Activated CD4-positive, alpha-beta T cell treated with anti-CD3 and anti-CD28 coated beads, Interleukin-2, amount 50 U/mL, for 48 hours (primary cell): ENCODE data around the gene AQP5.

Source experiments
- DNase-seq, 2 experiments: peaks; one replicate each; pipeline ENCODE4 v3.0.0-alpha.2; 2020

AQP5 gene

DNA sequence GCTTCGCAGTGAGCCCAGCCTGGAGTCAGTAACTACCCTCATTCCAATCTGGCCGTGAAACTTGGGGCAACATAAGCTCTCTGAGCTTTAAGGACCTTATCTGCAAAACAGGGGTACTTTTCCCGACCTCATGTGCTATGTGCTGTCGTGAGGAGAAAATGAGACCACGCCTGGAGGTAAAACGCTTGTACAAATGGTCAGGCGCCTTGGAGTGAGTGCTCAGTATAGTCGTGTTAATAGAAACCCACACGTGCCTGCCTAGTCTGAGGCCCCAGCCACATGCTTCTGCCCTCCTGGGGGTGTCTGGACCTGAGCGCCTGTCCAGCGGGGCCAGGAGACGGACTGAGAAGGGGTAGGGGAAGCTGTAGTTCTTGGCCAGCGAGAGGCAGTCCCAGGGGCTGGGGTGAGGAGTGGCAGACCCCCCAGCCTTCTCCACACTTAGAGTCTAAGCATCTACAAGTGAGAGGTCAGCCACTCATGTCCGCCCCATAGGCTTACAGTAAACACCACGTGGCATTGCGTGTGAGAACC lies 4.9 kb downstream of the AQP5 start:
- DNase-seq = no peak

DNA sequence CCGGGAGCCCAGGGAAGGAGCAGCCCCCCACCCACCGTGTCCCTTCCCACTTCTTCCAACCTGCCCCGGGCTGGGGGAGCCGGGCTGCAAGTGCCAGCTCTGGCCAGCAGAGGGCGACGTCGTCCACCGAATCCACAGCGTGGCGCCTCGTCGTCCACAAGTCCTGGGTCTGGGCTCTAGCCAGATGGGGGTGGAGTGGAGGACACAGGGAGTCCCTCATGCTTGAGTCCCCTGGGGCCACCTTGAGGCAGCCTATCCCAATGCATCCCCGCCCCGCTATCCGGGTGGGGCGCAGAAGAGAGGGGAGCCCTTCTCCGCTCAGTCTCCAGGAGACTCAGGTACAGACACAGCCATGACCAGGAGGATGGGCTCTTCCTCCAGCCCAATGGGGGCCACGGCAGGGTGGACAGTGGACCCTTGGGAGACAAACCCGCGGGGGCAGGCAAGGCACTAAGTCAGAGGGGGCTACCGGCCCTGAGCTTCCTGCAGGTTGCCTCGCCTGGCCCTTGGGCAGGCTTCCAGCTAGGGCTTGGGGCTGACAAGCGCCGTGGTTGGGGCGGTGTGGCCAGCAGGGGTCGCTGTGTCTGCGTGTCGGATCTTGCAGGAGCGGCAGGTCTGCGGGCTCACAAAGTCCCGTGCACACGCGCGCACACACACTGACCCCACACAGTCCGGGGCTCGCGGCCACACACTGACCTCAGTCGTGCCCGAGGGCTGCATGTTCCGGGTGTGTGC lies 5.5 kb downstream of the AQP5 start:
- DNase-seq = peak; percentile 98

DNA sequence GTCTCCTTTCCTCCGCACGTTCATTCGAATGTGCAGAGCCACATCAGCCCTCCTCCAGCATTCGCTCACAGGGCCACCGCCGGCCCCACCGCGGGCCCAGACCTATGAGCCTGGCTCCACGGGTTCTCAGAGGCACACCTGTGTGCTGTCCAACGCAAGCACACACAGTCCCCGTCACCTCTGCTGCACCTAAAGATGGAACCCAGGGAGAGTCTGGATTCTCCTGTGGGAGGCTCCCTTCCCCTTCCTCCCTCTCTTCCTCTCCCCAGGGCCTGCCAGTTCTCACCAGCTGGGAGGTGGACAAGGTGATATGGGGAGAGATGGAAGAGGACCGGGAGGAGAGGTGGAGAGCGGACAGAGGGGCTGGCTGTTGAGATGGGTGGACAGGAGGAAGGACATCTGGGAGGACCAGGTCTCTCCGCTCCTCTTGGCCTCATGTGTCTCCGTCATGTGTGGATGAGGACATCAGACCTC lies 6.1 kb downstream of the AQP5 start:
- DNase-seq = peak in 1 of 2 experiments; percentile 14

DNA sequence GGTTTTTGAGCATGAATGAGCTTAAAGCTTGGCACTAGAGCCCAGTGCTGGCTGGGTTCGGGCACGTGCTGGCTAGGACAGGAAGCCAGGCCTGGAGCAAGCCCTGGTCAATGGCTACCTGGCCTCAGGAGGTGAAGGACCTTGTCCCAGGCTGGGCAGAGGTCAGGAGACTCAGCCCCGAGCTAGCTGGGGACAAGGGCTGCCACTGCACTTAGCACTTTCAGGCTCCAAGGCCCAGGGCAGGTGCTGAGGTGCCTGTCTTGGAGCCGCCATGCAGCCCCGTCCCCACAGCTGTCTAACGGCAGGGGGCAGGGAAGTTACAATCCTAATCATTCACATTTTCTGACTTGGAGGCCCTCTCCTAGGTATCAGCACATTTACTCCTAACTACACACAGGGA lies 6.8 kb downstream of the AQP5 start:
- no peak for DNase-seq

DNA sequence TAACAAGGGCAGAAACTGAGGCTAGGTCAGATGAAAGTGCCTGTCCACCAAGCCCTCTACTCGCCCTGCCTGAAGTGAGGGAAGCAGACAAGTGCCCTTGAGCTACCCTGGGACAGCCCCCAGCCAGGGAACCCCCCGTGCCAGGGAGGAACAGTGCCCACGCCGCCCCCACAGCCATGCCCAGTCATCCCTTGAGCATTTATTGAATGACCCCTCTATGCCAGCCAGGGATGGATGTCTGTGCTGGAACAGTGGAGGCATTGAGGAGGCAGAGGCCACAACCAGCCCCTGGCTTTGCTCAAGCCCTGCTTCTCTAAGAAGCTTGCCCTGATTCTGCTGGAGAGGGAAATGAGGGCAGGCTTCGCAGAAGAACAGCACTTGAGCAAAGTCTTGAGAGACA lies 7.4 kb downstream of the AQP5 start:
- DNase-seq = no peak

DNA sequence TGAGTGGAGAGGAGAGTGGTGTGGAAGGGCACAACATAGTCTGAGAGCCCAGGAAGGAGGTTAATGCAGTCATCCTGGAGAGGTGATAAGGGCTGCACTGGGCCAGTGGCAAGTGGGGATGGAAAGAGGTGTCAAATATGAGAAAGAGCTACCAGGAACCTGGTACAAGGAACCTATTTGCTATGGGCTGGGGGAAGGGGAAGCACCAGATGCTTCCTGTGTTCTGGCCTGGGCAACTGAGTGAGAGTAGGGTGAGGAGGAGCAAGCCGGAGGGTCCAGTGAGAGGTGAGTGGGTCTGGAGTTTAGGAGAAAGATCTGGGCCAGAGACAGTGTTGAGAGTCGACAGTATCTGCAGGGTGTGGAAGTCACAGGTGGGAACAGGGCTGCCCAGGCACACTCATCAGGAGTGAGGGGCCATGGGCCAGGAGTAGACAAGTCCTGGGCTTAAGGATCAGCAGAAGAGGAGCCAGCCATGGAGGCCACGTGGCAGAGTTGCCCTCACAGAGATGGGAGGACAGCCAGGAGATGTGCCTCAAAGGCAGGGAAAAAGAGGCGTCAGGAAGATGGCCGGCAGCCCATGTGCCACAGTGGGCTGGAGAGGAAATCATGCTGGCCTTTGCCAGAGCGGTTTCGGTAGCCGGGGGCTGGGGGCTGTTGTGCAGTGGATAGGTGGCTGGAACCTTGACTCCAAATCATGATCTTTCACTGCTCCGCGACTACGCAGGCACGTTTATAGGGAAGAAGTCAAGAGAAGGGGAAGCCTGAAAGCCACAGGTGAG lies 8.2 kb downstream of the AQP5 start:
- DNase-seq = no peak

DNA sequence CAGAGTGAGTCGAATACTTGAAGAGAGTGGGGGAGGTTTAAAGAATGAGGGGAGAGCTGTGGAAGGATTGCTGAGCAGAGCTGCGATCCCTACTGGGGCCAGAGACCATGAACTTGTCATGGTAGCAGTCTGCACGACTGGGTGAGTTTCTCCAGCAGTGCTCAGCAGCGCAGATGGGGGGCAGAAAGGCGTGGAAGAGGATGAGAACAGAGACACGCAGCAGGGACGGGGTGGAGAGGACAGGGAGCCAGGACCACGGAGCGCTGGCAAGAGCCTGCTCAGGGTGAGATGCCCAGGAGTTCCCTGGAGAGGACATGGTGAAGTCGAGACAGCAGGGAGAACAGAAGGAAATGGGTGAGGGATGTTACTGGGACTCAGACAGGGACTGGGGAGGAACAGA lies 9.0 kb downstream of the AQP5 start:
- DNase-seq = no peak

DNA sequence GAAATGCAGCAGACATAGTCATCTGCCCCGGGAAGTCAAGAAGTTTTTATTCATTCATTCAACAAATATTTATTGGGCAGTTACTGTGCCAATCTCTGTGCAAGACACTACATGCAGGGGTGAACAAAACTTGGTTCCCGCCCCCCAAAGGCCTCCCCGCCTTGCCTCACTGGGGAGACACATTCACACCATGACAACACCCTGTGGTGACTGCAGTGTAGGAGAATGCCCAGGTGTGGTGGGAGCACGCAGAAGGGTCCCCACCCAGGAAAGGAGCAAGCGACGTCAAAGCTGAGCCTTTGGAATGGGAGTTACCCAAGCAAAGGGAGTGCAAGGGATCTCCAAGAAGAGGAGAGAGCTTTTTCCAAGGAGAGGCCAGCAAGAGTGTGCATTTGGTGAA lies 9.5 kb downstream of the AQP5 start:
- no peak for DNase-seq

DNA sequence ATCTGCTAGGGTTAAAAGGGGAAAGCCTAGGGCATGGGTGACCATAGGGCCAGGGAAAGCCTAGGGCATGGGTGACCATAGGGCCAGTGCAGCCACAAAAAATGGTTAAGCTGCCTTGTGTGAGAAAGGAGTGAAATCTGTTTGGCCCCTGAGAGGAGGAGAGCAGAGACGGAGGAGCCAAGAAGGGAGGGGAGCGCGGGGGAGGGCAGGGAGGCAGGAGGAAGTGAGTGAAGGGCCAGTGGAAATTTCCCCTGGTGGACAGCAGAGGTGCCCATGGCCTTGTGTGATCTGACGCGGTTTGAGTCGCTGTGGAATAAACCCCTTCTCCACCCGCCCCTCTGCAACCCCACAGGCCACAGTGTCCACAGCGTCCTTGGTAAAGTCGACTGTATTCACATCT lies 10.5 kb downstream of the AQP5 start:
- DNase-seq = no peak

DNA sequence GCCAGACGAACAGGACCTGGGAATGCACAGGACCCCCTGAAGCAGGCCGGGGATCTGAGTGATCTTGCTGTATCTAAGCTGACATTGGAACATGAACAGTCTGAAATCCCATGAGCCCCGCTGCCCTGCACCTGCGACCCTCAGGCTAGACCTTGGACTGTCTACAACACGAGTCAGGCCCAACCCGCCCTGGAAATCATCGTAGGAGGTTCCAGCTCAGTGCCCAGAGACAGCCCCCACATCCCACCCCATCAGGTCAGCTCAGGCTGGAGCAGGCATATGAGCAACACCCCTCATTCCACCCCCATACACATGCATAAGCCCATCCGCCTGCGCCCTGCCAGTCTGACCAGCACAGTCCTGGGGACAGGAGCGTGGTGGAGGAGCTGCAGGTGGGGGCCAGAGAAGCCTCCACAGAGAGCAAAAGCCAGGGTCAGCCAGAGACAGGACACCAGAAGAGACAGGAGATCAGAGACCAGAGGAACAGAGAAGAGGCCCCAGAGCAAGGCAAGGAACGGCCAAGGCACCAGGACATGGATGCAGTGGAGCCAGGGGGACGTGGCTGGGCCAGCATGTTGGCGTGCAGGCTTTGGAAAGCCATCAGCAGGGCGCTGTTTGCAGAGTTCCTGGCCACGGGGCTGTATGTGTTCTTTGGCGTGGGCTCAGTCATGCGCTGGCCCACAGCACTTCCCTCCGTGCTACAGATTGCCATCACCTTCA lies 11.1 kb downstream of the AQP5 start, which contains the start of gene AQP6:
TSS of gene AQP6 (plus strand) at position 307 of the 720 bp plus-strand sequence. CDS start at position 534, 227 bp downstream.
- no peak for DNase-seq

DNA sequence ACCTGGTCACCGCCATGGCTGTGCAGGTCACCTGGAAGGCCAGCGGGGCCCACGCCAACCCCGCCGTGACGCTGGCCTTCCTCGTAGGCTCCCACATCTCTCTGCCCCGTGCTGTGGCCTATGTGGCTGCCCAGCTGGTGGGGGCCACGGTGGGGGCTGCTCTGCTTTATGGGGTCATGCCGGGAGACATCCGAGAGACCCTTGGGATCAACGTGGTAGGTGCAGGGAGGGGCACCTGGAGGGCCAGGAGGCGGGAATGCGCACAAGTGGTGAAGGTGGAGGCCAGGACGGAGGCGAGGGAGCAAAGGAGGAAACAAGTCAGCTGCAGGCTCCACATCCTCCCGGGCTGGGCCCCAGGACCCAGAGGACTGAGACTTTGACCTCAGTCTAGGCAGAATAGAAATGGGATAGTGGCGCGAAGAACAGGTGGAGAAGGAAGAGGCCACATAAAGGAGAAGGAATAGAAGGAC lies 11.7 kb downstream of the AQP5 start:
- no peak for DNase-seq

DNA sequence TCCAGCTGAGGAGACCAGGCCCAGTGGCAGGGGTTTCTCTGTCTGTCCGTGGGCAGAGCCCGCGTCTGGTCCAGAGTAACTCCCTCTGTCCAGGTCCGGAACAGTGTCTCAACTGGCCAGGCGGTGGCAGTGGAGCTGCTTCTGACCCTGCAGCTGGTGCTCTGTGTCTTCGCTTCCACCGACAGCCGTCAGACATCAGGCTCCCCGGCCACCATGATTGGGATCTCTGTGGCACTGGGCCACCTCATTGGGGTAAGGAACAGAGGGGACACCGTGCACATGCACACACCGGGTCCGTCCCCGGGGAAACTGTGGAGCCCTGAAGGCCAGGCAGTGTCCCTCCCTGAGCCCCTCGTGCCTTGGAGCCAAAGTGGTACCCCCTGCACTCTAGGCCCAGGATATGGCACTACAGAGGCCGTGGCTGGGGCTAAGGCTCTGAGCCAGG lies 12.6 kb downstream of the AQP5 start:
- no peak for DNase-seq

DNA sequence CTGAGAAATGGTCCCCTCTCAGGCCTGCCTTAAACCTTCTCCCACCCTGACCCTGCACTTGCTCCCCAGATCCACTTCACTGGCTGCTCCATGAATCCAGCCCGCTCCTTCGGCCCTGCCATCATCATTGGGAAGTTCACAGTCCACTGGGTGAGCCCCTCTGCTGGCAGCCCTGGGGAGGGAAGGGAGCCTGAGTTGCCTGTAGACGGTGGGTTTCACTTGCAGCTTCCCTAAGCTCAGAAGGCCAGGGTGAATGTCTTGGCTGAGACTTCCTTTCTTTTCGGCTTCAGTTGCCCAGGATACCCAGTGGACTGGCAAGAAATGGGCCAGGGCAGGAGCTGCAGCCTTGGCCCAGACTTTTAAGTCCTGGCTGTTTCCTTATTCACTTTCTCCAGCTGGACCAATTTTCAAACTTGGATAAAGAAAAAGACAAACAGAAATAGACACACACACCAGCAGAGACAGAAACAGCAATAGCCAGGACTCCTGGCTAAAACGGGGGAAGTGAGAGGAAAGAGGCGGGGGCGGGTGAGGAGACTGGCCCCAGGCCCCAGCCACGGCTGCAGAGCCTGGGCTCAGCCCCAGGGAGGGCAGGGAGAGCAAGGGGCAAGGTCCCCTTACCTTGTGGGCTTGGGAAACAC lies 13.1 kb downstream of the AQP5 start:
- no peak for DNase-seq

DNA sequence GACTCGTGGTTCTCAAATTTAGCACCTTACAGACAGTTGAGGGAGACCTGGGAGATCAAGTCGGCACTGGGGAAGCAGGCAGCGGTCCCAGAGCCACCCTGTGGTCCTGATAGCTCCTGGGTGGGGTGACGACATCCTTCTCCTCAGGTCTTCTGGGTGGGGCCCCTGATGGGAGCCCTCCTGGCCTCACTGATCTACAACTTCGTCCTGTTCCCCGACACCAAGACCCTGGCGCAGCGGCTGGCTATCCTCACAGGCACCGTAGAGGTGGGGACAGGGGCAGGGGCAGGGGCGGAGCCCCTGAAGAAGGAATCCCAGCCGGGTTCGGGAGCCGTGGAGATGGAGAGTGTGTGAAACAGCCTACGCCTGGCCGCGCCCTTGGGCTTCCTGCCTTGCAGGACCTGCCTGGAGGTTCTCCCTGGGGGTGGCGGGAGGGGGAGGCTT lies 13.7 kb downstream of the AQP5 start:
- no peak for DNase-seq

DNA sequence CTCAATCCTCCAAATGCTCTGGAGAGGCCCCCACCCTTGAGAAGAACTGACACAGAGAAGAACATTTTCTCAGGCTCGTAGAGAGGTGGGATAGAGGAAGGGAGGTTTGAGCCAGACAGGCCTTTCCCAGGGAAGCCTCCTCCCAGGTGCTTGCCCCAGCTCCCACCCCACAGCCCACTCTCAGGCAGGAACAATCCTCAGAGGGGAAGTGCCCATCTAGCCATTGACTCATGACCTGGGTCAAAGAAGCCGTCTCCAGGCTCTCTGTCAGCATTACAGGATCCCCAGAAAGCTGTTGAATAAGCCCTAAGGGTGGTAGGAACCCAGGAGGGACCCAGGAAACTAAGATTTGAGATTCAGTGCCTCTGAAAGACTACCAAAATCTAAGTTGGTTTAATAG lies 14.9 kb downstream of the AQP5 start:
- DNase-seq = no peak

DNA sequence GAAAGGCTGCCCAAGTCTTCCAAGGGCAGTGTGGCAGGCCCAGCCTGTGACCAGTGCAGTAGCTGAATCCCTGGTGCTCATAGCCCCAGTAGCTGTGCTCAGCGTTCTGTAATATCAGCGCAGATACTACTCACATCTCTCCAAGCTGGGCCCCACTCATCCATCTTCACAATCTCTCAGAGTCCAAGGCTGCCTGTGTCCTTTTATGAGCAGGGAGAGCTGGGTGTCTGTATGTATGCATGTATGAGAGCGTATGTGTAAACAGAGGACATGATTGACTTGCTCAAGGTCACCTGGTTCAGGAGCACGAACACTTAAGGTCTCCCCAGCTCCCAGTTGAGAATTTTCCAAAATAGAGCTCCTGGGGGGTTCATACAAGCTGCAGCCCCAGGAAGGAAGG lies 16.5 kb downstream of the AQP5 start:
- DNase-seq = no peak

DNA sequence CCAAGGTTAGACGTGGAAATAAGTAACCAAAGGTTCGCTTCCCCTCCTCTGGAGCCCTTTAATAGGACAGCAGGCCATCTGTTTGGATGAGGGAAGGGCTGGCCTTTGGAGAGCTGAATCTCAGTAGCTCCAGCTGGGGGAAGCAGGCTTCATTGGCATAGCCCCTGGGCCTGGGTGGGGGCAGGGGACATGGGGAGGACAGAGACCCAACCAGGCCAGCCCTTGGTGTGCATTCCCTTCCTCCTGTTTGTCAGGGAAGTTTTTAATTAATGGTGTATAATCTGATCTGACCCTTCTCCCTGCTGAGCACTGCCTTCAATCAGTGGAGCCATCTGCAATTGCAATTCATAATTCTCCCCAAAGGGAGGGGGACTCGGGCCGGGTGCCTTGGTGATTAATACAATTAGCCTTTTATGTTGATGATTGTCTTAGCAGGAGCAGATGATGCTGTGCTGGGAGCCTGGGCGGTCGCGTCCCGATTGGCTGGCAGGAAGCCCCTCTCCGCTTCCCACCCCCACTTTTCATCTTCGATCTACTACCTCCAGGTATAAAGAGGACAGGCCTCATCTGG lies 17.4 kb downstream of the AQP5 start:
- DNase-seq = no peak

DNA sequence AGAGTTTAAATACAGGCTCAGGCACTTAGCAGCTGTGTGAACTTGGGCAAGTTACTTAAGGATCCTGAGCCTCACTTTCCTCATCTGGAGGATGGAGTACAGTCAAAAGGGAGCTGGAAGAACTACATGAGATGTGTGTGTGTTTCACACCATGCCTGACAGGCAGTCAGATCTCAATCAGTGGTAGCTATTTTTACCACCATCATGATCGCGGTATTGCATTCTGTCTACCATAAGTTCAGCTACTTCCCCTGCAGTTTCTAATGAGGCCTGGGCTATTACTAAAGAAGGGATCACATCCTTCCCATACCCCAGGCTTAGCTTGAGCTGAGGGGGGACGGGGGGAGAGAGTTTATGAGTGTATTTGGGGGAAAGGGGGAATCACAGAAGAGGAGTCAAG lies 18.1 kb downstream of the AQP5 start:
- no peak for DNase-seq

DNA sequence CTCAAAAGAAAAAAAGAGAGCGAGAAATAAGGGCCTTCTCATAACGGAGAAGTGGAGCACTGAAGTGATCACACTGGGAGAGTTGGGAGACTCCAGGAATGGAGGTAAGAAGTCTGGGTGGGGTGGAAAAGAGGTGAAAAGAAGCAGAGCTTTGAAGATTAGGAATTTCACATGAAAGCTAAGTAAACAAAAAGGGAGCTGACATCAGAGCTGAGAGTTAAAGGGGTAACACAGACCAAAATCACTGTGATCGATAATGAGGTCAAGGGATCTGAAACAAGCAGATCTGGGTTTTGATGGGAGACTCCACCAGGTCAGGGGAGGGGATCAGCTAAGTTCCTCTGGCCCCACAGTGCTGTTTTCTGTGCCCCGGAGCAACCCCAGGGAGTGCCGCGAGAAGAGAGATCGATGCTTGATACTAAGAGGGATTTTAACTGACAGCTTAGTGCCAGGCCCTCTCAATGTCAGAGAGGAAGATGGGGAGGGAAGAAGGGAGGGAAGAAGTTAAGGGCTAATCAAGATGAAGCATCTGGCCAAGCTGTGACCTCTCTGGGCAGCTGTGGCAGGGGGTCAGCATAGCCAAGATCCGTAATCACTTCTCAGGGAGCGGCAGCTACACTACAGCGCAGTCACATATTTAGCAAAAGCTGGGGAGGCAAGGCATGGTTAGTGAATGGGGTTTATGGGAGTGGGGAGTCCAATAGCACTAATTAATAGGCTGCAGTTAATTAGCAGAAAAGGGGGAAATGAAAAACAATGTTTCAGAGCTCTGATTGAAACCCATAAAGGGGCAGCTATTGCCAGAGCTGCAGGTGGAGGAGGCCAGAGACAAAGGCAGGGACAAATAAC lies 19.1 kb downstream of the AQP5 start:
- no peak for DNase-seq

DNA sequence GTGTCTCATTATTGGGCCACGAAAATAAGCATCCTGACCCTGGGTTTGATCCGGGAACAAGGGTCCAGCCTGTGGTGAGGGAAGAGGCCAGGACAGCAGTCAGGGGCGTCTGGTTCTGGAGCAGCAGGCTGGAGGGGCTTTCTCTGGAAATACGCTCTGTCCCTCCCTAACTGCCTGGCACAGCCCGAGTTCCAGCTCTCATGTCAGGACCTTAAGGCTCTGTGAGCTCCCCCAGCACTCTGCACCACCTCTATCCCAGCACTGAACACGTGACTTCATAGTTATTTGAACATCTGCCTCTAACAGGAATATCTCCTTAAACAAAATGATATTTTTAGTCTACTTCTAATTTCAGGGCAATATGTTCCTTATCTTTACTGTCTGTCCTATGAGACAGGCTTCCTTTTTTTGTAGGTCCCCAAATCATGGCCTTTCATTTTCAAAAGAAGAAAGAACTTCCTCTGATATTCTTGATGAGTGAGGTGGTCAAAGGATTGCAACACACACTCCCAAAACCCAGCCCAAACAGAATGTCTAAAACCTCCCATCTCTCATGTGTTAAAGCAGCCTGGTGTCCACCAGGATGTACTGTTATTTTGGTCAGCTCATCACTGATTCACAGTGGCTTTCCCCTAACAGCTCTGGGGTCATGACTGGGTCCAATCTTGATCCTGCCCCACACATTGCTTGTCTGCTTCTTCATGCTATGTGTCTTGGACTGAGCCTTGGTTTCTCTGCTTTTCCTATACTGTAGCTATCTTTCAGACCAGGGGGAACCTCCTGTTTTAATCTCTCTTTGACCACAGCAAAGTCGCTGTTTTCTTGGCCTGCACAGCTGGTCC lies 20.8 kb downstream of the AQP5 start:
- no peak for DNase-seq
